Measurements from ENCODE around the gene TMEM192.
"Not testable (repeated sequence)": the region's sequence is repeated elsewhere in the genome, so short reads cannot be mapped to it uniquely, and the experiment has no call there.

The TMEM192 gene

DNA sequence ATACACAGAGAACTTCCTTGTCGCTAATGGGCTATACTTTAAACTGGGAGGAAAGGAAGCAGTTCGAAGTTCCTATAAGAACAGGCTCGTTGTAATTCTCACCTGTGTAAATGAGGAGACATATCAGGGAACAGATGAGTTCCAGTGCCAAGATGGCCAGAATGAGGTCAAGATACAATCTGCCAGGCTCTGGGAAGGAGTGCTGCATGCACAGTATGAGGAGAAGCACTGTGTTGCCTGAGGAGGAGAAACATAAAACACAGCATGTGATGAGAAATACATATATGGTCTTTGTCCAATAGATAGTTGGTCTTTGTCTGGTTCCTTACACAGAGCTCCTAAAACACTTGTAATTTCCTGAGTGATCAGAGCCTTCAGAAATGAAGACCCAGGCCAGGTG is 24.3 kb downstream of the TMEM192 start:
- no peak for DNase-seq

DNA sequence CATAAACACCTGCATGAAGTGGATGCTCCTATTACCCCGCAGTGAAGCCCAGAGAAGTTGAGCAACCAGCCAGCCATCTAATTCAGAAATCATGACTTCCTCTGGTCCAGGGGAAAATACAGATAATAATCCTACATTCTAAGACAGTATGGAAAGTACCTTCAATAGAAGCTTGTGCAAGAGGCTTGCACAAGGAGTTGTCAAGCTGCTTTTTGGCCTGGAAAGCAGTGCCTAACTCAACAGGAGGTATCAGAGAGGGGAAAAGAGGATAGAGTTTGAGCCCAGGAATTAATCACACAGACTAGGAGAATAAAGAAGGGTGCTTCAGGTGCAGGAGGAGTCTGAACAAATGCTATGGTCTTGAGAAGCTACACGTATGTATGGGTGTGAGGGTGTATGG is 26.7 kb downstream of the TMEM192 start:
- DNase-seq: no peak

GRCh38 chr4:165084787-165085186 is 27.9 kb downstream of the TMEM192 start:
- not testable (repeated sequence) for DNase-seq

GRCh38 chr4:165079476-165079875 is 33.2 kb downstream of the TMEM192 start:
- DNase-seq: peak; percentile 2

GRCh38 chr4:165077034-165077578 is 35.6 kb downstream of the TMEM192 start:
- DNase-seq: no peak

- not testable (repeated sequence) for DNase-seq
Measured at GRCh38 chr4:165073346-165073745, 39.3 kb downstream of the TMEM192 start.

DNA sequence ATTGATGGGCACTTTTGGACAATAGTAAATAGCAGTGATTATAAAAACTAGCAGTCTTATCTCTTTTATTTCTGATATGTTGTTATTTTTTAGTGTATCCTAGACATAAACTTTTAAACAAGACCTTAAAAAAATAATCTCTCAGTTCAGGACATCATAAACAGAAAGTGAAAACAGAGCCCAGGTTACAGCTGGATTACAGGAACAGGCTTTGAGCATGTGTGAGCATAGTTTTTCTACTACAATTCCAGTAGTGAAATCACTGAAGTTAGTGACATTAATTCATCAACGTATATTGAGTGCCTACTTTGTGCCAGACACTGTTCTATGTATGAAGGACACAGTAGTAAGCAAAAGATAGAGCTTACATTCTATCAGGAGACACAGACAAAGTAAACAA is 42.1 kb downstream of the TMEM192 start:
- DNase-seq: no peak

DNA sequence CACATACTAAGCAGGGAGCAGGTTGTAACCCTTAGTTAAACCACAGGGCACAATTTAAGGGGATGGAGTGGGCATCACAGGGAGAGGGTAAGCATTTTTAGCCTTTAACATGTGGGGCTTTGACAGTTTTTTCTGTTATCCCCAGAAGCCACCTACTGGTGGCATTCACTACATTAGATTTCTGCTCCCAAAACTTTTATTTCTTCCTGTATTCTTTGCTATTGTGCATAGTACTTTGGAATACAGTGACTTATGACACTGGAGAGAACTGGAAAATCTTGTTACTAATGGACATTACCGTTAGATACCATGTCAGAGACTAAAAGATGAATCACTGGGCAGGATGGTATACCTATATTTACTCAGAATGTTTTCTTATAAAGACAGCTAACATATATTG is 51.7 kb downstream of the TMEM192 start:
- DNase-seq: no peak

DNA sequence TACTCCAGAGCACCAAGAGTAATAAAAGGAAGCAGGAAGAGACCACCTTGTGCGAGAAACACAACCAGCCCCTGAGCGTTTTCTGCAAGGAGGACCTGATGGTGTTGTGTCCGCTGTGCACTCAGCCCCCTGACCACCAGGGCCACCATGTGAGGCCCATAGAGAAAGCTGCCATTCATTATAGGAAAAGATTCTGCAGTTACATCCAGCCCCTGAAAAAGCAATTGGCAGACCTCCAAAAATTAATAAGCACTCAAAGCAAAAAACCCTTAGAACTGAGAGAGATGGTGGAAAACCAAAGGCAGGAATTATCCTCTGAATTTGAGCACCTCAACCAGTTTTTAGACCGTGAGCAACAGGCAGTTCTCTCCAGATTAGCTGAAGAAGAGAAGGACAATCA is 53.3 kb downstream of the TMEM192 start:
- no peak for DNase-seq

DNA sequence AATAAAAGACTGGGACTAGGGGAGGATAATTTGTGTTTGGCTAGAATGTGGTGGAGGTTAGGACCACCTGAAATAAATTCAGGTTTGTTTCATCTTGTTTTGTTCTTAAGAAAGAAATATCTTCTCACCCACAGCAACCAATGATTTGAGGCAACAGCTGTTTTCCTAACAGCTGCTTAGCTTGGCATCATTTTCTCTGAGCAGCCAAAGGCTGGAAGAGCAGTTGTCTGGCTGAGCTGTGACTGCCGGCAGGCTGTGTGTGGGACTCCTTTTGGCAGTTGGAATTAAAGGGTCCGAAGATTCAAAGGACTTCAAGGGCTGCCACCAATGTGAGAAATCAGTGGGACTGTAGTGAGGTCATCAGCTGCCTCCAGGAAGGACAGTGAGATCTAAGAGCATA is 54.0 kb downstream of the TMEM192 start:
- DNase-seq: no peak

DNA sequence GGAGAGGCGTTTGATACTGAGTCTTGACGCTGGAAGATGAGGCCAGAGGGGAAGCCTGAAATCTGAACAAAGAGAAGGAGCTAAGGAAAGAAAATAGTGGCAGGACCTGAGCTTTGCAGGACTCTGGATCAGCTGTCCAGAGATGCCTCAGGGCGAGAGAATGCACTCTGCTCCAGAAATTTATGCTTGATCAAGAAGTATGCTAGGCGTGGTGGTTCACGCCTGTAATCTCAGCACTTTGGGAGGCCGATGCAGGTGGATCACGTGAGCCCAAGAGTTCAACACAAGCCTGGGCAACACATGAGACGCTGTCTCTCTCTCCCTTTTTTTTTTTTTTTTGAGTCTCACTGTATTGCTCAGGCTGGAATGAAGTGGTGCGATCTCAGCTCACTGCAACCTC is 57.1 kb downstream of the TMEM192 start:
- no peak for DNase-seq

- no peak for DNase-seq
Measured at GRCh38 chr4:165053645-165054044, 59.0 kb downstream of the TMEM192 start, which contains the start of gene TRIM75. TSS of gene TRIM75 (plus strand) at chr4:165053866. CDS start at chr4:165059148, 5,282 bp downstream.

DNA sequence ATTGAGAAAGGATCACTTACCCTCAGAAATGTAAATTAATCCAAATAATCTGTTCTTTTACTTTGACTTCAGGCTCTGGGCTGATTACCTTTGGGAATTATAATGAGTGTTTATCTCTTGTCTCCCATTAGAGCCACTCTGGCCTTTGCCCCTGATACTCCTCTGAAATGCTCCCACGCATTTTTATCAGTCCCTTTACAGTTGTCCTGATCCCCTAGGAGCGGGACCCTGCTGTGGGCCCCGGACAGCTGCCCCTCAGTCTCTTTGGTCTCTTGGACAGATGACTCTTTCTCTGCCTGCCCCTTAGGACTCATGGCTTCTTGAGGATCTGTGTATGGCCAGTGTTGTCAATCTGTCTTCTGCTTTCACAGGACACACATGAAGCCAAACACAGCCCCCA is 60.0 kb downstream of the TMEM192 start:
- DNase-seq: no peak

DNA sequence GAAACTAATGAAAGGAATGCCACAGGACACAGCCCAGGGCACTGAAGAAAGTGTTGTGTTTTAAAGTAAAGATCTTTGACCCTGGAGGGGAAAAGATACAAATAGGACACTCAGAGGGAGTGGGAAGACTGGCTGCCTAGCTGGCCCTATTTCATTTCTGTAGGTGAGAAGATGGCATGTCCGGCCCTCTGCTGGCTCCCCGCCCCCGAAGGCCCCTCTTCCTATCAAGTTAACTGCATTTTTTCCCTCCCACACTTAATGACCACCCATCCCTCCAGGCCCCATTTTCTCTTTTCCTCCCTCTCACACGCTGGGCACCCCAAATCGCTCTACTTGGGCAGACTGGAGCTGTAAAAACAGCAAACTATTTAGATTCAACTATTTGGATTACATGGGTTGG is 64.5 kb downstream of the TMEM192 start:
- DNase-seq: no peak

DNA sequence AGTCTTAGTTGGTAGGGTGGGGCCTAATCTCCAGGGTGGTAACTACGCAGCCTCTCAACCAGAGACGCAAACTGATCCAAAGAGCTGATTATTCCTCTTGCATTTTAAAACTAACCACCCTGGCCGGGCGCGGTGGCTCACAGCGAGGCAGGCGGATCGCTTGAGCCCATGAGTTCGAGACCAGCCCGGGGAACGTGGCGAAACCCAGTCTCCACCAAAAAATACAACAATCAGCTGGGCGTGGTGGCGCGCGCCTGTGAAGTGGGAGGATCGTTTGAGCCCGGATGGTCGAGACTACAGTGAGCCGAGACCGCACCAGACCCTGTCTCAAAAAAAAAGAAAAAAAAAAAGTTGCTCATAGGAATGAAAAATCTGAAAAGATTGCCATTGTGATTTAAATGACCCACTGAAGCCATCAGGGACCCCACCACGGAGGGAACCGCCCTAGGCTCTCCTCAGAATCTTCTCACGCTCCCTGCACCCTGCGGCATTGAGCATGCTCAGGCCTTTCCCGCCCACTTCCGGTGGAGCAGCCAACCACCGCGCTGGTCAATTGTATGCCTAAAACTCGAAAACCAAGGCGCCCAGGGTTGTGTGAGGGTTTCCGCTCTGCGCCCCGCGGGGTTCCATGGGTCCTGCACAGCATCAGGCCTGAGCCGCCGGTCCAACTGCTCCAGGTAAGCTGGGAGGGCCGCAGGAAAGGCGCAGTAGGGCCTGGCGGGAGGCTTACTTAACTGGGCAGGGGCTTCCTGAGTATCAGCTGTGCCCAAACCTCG is 81.0 kb downstream of the TMEM192 start, which contains the start of gene TRIM60:
Gene TRIM60 (plus strand): TSS at position 564 of the 776 bp plus-strand sequence. CDS start 8,074 bp downstream, outside the sequence.
- DNase-seq: no peak

- no peak for DNase-seq
Measured at GRCh38 chr4:165027762-165028402, 84.8 kb downstream of the TMEM192 start.

GRCh38 chr4:165025782-165026181 is 86.9 kb downstream of the TMEM192 start:
- not testable (repeated sequence) for DNase-seq
